Colonic mucosa (tissue), 4 donors: ENCODE measurements around the gene FGF6. TPM values are rescaled to one million over a fixed set of nuclear protein-coding genes. Genes with fewer than 3 reads are reported as not detected.
"Not testable (repeated sequence)": the region's sequence is repeated elsewhere in the genome, so short reads cannot be mapped to it uniquely, and the experiment has no call there.

ENCODE experiments used
- DNase-seq: peaks from one replicate; pipeline ENCODE4 v3.0.0-alpha.2; 2020
- H3K27ac ChIP-seq: fragments of 200-600 bp; one replicate; pipeline ENCODE4 v1.8.0; 2021
- H3K27me3 ChIP-seq: fragments of 200-600 bp; one replicate; pipeline ENCODE4 v1.8.0; 2021
- H3K36me3 ChIP-seq: fragments of 200-600 bp; one replicate; pipeline ENCODE4 v1.8.0; 2021
- H3K4me1 ChIP-seq: fragments of 200-600 bp; one replicate; pipeline ENCODE4 v1.8.0; 2021; ENCODE audit warnings: mild to moderate bottlenecking
- H3K4me3 ChIP-seq: fragments of 200-600 bp; one replicate; pipeline ENCODE4 v1.8.0; 2021
- H3K9ac ChIP-seq, 2 donors: one replicate each; pipeline ENCODE4 v1.7.0; 2013; ENCODE audit warnings: control low read depth in 2 of 2, low read depth in 2 of 2, low read length in 2 of 2
- H3K9me3 ChIP-seq: fragments of 200-600 bp; one replicate; pipeline ENCODE4 v1.8.0; 2021
- intact Hi-C: fragments of 100-400 bp; cut with DNase I; formaldehyde crosslinking; loops from one replicate; pipeline ENCODE4 v1.14.1; 2022
- total RNA-seq, 2 donors: library from RNA; stranded (reverse); fragmentation: NEBNext Ultra II Directional in 1 of 2; extraction: Animal tissue kit (Norgen Biotek cat#: 25700) in 1 of 2; gene quantifications; one replicate each; pipeline ENCODE4 v1.2.1, GENCODE V29; 2021
- TF ChIP-seq, protein P1 (sequence below): fragments of 200-600 bp; IDR thresholded peaks from one replicate; pipeline ENCODE4 v1.8.0; 2022; ENCODE audit warnings: antibody characterized with exemption, mild to moderate bottlenecking
- donor health status: healthy.
- donor health status: DM: no; HTN: no; CAD: no.
- donor health status: DM: no; HTN: no; CAD: no.

The FGF6 gene
- total RNA-seq, 2 donors from 2014 or later: not detected

DNA sequence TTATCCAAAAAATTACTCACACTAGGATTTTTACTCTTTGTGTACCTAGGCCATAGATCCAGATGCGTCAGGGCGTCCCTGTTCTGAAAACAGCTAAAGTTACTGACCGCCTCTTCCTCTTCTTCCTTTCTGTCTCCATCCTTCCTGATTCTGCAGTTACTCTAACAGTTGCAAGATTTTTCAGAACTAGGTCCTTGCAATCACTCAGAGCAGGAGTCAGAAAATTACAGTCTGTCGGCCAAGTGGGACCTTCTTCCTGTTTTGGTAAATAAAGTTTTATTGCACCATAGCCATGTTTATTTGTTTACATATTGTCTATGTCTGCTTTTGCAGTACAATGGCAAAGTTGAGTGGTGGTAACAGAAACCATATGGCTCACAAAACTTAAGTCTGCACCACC, 25.6 kb upstream of the FGF6 start:
- intact Hi-C loops: no loop called here
- TF ChIP-seq, protein P1, sequence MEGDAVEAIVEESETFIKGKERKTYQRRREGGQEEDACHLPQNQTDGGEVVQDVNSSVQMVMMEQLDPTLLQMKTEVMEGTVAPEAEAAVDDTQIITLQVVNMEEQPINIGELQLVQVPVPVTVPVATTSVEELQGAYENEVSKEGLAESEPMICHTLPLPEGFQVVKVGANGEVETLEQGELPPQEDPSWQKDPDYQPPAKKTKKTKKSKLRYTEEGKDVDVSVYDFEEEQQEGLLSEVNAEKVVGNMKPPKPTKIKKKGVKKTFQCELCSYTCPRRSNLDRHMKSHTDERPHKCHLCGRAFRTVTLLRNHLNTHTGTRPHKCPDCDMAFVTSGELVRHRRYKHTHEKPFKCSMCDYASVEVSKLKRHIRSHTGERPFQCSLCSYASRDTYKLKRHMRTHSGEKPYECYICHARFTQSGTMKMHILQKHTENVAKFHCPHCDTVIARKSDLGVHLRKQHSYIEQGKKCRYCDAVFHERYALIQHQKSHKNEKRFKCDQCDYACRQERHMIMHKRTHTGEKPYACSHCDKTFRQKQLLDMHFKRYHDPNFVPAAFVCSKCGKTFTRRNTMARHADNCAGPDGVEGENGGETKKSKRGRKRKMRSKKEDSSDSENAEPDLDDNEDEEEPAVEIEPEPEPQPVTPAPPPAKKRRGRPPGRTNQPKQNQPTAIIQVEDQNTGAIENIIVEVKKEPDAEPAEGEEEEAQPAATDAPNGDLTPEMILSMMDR: no peak
- Histone ChIP-seq H3K9me3 (no peaks in the 10 kb centered on the region), H3K27ac (no peak overlapping the region), H3K4me3 (no peak overlapping the region), H3K36me3 (no peaks in the 10 kb centered on the region), H3K4me1 (no peaks in the 10 kb centered on the region), H3K9ac (no peak overlapping the region), H3K27me3 (no peaks in the 10 kb centered on the region)
- no peak for DNase-seq

DNA sequence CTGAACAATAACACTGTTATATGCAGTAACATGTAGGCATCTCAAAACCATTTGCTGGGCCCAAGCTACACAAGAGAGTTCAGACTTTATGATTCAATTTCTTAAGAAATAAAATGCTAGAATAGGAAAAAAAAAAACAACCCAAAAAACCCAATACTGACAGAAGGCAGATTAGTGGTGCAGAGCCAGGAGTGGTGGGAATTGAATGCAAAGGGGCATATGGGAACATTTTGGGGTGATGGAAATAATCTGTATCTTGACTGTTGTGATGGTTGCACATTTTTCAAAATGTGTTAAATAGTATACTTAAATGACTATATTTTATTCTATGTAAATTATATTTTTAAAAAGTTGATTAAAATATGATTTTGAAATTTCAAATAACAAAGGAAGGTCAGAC, 23.4 kb upstream of the FGF6 start:
- Histone ChIP-seq H3K36me3 (no peaks in the 10 kb centered on the region), H3K4me3 (no peak overlapping the region), H3K27me3 (no peaks in the 10 kb centered on the region), H3K9ac (no peak overlapping the region), H3K9me3 (no peaks in the 10 kb centered on the region), H3K27ac (no peak overlapping the region), H3K4me1 (no peaks in the 10 kb centered on the region)
- intact Hi-C loops: no loop called here
- DNase-seq: no peak
- TF ChIP-seq, protein P1: no peak

DNA sequence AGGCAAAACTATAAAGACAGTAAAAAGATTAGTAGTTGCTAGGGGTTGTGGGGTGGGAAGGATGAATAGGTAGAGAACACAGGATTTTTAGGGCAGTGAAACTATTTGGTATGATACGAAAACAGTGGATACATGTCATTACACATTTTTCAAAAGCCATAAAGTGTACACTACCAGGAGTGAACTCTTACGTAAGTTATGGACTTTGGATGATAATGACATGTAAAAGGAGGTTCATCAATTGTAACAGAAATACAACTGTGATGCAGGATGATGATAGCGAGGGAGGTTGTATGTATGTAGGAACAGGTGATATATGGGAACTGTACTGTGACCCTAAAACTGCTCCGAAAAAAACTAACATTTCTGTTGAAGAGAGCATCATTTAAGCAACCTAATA, 15.1 kb upstream of the FGF6 start:
- no peak overlapping the region for H3K27ac ChIP-seq
- TF ChIP-seq, protein P1: no peak
- H3K36me3 ChIP-seq: no peaks in the 10 kb centered on the region
- intact Hi-C loops: no loop called here
- no peak for DNase-seq
- no peak overlapping the region for H3K9ac ChIP-seq
- H3K27me3 ChIP-seq: no peaks in the 10 kb centered on the region
- no peaks in the 10 kb centered on the region for H3K4me1 ChIP-seq
- no peak overlapping the region for H3K4me3 ChIP-seq
- no peaks in the 10 kb centered on the region for H3K9me3 ChIP-seq

DNA sequence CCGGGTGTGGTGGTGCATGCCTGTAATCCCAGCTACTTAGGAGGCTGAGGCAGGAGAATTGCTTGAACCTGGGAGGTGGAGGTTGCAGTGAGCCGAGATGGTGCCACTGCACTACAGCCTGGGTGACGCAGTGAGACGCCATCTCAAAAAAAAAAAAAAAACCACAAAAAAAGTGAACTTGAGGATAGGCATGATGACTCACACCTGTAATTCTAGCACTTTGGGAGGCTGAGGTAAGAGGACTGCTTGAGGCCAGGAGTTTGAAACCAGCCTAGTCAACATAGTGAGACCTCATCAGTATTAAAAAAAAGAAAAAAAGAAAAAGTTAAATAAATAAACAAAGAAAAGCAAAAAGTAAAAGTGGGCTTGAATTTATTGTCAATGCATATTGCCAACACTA, 10.2 kb upstream of the FGF6 start:
- DNase-seq, intact Hi-C loops, H3K9ac ChIP-seq, H3K4me1 ChIP-seq, H3K9me3 ChIP-seq, H3K27me3 ChIP-seq, H3K36me3 ChIP-seq, H3K27ac ChIP-seq, H3K4me3 ChIP-seq: not testable (repeated sequence)

DNA sequence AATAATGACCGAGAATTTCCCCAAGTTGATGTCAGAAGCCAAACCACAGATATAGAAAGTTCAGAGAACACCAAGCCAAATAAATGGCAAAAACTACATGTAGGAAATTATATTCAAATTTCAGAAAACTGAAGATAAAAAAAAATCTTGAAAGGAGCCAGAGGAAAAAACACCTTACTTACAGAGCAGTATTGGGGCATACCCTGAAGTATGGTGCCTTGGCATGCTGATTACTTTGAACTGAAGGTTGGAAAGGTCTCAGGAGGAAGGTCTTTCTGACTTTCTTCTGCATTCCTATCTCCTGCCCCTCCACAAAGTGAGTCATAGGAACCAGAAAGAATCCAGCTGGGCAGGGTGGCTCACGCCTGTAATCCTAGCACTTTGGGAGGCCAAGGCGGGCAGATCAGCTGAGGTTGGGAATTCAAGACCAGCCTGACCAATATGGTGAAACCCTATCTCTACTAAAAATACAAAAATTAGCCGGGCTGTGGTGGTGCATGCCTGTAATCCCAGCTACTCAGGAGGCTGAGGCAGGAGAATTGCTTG, 8.8 kb upstream of the FGF6 start:
- Histone ChIP-seq H3K27me3 (no peaks in the 10 kb centered on the region), H3K27ac (no peak overlapping the region), H3K9me3 (no peaks in the 10 kb centered on the region), H3K4me3 (no peak overlapping the region), H3K4me1 (no peaks in the 10 kb centered on the region), H3K36me3 (no peaks in the 10 kb centered on the region), H3K9ac (no peak overlapping the region)
- intact Hi-C loops: no loop called here
- TF ChIP-seq, protein P1: no peak
- no peak for DNase-seq

GRCh38 chr12:4451694-4452093, 6.1 kb upstream of the FGF6 start:
- H3K4me1 ChIP-seq: no peaks in the 10 kb centered on the region
- no peak overlapping the region for H3K9ac ChIP-seq
- no peaks in the 10 kb centered on the region for H3K9me3 ChIP-seq
- H3K27me3 ChIP-seq: no peaks in the 10 kb centered on the region
- no peak for DNase-seq
- TF ChIP-seq, protein P1: no peak
- H3K4me3 ChIP-seq: no peak overlapping the region
- intact Hi-C loops: no loop called here
- no peaks in the 10 kb centered on the region for H3K36me3 ChIP-seq
- H3K27ac ChIP-seq: no peak overlapping the region
